WTC11 (cell line): Measurements from ENCODE around the gene ZDBF2.

ENCODE experiments used
- MYBL2 ChIP-seq: sonication (generic); formaldehyde crosslinking; IDR thresholded peaks from 2 replicates; pipeline ENCODE4 v1.8.1; 2023; ENCODE audit warnings: mild to moderate bottlenecking, moderate library complexity, missing genetic modification reagents
- RORB ChIP-seq: fragments of 250-450 bp; sonication (Bioruptor Pico); IDR thresholded peaks from 2 replicates; pipeline ENCODE4 v1.9.0; 2021; ENCODE audit warnings: mild to moderate bottlenecking
- SP1 ChIP-seq: sonication (generic); formaldehyde crosslinking; conservative IDR thresholded peaks from 2 replicates; pipeline ENCODE4 v1.8.1; 2022; ENCODE audit warnings: missing genetic modification reagents
- TF ChIP-seq, protein P1 (sequence below): sonication (generic); formaldehyde crosslinking; IDR thresholded peaks from 2 replicates; pipeline ENCODE4 v1.8.0; 2022; ENCODE audit warnings: mild to moderate bottlenecking, missing genetic modification reagents
- TF ChIP-seq, protein P2 (sequence below): fragments of 200-600 bp; IDR thresholded peaks from 2 replicates; pipeline ENCODE4 v1.8.0; 2022; ENCODE audit warnings: antibody characterized with exemption
- TF ChIP-seq, protein P3 (sequence below): sonication (generic); formaldehyde crosslinking; IDR thresholded peaks from 2 replicates; pipeline ENCODE4 v1.8.1; 2022; ENCODE audit warnings: low read depth, missing genetic modification reagents, borderline replicate concordance
- TF ChIP-seq, protein P4 (sequence below): sonication (generic); formaldehyde crosslinking; conservative IDR thresholded peaks from 2 replicates; pipeline ENCODE4 v1.8.1; 2023; ENCODE audit warnings: mild to moderate bottlenecking, low read depth, missing genetic modification reagents, moderate library complexity

DNA sequence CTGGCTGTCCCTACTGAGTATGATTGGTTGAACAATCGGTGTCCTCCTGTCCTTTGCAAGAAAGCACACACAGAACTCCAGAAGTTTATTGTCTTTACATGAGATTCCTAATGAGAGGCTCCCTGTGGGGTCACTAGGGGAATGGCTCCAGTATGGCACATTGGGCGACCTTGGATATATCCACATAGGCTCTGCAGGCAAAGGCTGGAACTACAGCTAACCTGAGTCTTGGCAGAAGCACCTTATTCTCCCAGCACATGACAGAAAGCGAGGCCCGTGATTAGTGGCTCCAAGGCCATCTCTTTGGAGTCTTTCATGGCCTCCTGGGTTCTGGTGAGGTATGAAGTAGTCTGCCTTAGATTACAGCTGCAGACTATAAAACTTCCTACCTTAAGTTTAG is 49.0 kb downstream of the ZDBF2 start:
- TF ChIP-seq, protein P1, sequence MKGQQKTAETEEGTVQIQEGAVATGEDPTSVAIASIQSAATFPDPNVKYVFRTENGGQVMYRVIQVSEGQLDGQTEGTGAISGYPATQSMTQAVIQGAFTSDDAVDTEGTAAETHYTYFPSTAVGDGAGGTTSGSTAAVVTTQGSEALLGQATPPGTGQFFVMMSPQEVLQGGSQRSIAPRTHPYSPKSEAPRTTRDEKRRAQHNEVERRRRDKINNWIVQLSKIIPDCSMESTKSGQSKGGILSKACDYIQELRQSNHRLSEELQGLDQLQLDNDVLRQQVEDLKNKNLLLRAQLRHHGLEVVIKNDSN (CRISPR knock-in tag), result no peak
- TF ChIP-seq, protein P2, sequence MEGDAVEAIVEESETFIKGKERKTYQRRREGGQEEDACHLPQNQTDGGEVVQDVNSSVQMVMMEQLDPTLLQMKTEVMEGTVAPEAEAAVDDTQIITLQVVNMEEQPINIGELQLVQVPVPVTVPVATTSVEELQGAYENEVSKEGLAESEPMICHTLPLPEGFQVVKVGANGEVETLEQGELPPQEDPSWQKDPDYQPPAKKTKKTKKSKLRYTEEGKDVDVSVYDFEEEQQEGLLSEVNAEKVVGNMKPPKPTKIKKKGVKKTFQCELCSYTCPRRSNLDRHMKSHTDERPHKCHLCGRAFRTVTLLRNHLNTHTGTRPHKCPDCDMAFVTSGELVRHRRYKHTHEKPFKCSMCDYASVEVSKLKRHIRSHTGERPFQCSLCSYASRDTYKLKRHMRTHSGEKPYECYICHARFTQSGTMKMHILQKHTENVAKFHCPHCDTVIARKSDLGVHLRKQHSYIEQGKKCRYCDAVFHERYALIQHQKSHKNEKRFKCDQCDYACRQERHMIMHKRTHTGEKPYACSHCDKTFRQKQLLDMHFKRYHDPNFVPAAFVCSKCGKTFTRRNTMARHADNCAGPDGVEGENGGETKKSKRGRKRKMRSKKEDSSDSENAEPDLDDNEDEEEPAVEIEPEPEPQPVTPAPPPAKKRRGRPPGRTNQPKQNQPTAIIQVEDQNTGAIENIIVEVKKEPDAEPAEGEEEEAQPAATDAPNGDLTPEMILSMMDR, result no peak
- TF ChIP-seq, protein P3, sequence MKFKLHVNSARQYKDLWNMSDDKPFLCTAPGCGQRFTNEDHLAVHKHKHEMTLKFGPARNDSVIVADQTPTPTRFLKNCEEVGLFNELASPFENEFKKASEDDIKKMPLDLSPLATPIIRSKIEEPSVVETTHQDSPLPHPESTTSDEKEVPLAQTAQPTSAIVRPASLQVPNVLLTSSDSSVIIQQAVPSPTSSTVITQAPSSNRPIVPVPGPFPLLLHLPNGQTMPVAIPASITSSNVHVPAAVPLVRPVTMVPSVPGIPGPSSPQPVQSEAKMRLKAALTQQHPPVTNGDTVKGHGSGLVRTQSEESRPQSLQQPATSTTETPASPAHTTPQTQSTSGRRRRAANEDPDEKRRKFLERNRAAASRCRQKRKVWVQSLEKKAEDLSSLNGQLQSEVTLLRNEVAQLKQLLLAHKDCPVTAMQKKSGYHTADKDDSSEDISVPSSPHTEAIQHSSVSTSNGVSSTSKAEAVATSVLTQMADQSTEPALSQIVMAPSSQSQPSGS, result no peak
- TF ChIP-seq, protein P4, sequence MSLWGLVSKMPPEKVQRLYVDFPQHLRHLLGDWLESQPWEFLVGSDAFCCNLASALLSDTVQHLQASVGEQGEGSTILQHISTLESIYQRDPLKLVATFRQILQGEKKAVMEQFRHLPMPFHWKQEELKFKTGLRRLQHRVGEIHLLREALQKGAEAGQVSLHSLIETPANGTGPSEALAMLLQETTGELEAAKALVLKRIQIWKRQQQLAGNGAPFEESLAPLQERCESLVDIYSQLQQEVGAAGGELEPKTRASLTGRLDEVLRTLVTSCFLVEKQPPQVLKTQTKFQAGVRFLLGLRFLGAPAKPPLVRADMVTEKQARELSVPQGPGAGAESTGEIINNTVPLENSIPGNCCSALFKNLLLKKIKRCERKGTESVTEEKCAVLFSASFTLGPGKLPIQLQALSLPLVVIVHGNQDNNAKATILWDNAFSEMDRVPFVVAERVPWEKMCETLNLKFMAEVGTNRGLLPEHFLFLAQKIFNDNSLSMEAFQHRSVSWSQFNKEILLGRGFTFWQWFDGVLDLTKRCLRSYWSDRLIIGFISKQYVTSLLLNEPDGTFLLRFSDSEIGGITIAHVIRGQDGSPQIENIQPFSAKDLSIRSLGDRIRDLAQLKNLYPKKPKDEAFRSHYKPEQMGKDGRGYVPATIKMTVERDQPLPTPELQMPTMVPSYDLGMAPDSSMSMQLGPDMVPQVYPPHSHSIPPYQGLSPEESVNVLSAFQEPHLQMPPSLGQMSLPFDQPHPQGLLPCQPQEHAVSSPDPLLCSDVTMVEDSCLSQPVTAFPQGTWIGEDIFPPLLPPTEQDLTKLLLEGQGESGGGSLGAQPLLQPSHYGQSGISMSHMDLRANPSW, result no peak
- TF ChIP-seq SP1 (CRISPR knock-in tag) (no peak), MYBL2 (CRISPR knock-in tag) (no peak), RORB (CRISPR knock-in tag) (no peak)
